Esophagus (tissue), 2 donors: ENCODE data around the gene RPS25. TPM values are rescaled to one million over a fixed set of nuclear protein-coding genes. Genes with fewer than 3 reads are reported as not detected.
"Not testable (repeated sequence)": the region's sequence is repeated elsewhere in the genome, so short reads cannot be mapped to it uniquely, and the experiment has no call there.

Experiments
- H3K27ac ChIP-seq, 2 donors: one replicate each; pipeline ENCODE4 v1.5.1; 2013; ENCODE audit warnings: low read depth in 2 of 2, mild to moderate bottlenecking in 2 of 2, inconsistent platforms in 1 of 2, low read length in 1 of 2, moderate library complexity in 1 of 2
- H3K27me3 ChIP-seq, 2 donors: one replicate each; pipeline ENCODE4 v1.6.1; 2013; ENCODE audit warnings: low read length in 2 of 2, control low read depth in 1 of 2, mild to moderate bottlenecking in 1 of 2; ENCODE audit not compliant: insufficient read depth in 2 of 2, control insufficient read depth in 1 of 2
- H3K36me3 ChIP-seq, 2 donors: one replicate each; pipeline ENCODE4 v1.6.1; 2013; ENCODE audit warnings: low read length in 1 of 2; ENCODE audit not compliant: control insufficient read depth in 2 of 2, insufficient read depth in 2 of 2
- H3K4me1 ChIP-seq, 2 donors: one replicate each; pipeline ENCODE4 v1.6.1; 2013; ENCODE audit warnings: low read length in 1 of 2; ENCODE audit not compliant: control insufficient read depth in 2 of 2, insufficient read depth in 2 of 2
- H3K4me3 ChIP-seq, 2 donors: one replicate each; pipeline ENCODE4 v1.5.1; 2013; ENCODE audit warnings: low read length in 2 of 2, mild to moderate bottlenecking in 2 of 2, low read depth in 1 of 2, moderate library complexity in 1 of 2
- H3K9me3 ChIP-seq, 2 donors: one replicate each; pipeline ENCODE4 v1.6.1; 2013; ENCODE audit warnings: mild to moderate bottlenecking in 2 of 2, low read depth in 1 of 2, low read length in 1 of 2, moderate library complexity in 1 of 2; ENCODE audit not compliant: control insufficient read depth in 2 of 2, insufficient read depth in 1 of 2
- WGBS, 2 donors: extraction: QIAGEN DNeasy Blood & Tissue Kit; methylation state at CpG; one replicate each; pipeline ENCODE4 v1.1.7; 2013; 5-methylcytosine and 5-hydroxymethylcytosine counted together
- polyA plus RNA-seq, 2 donors: library from polyadenylated mRNA; stranded (reverse); fragments of 200-250 nt; gene quantifications; one replicate each; pipeline ENCODE4 v1.2.3, GENCODE V29; 2013
- donor health status: healthy with polysubstance abuse.
- donor health status: Bipolar disorder and iron deficiency.

RPS25 gene
- polyA plus RNA-seq, 2 donors = 1,420 to 2,000 TPM

DNA sequence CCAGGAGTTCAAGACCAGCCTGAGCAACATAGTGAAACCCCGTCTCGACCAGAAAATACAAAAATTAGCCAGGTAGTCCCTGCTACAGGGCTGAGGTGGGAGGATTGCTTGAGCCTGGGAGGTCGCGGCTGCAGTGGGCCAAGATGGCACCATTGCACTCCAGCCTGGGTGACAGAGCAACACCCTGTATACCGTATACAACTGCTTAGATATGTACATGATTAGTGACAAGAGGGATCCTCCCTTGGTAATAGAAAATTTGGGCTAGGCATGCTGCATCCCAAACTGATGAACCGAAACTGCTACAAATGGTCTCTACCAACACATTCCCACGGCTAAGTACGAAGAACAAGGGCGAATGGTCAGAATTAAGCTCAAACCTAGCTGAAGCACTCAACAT, 24.8 kb upstream of the RPS25 start:
- Histone ChIP-seq H3K4me1 (no peaks in the 10 kb centered on the region), H3K9me3 (no peaks in the 10 kb centered on the region), H3K27ac (no peak overlapping the region), H3K27me3 (no peaks in the 10 kb centered on the region), H3K36me3 (peaks cover 17 to 26% of the 10 kb centered on the region in 2 donors), H3K4me3 (no peak overlapping the region)
- WGBS, 2 donors = 89 to 90% methylated on average over 9 of the region's 9 CpGs

DNA sequence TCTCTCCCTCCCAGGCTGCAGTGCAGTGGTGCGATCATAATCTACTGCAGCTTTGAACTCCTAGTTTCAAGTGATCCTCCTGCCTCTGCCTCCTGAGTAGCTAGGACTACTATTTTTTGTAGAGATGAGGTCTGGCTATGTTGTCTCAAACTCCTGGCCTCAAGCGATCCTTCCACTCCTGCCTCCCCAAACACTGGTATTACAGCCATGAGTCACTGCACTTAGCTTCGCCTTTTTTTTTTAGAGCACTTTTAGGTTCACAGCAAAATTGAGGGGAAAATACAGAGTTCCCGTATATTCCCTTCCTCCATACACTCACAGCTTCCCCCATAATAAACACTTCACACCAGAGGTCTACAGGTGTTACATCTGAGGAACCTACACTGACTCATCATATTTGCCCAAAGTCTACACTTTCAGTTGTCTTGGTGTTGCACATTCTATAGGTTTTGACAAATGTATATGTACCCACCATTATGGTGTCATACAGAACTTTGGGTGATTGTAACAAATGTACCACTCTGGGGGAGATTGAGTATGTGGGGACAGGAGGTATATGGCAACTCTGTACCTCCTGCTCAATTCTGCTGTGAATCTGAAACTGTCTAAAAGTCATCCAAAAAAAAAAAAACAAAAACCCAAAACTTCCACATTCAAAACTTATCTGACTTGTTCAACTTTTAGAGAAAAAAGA, 23.8 kb upstream of the RPS25 start:
- Histone ChIP-seq H3K27me3 (no peaks in the 10 kb centered on the region), H3K27ac (no peak overlapping the region), H3K4me3 (no peak overlapping the region), H3K4me1 (no peaks in the 10 kb centered on the region), H3K9me3 (no peaks in the 10 kb centered on the region), H3K36me3 (peaks cover 9 to 18% of the 10 kb centered on the region in 2 donors)
- 84 to 91% methylated on average over 4 of the region's 4 CpGs for WGBS, 2 donors

DNA sequence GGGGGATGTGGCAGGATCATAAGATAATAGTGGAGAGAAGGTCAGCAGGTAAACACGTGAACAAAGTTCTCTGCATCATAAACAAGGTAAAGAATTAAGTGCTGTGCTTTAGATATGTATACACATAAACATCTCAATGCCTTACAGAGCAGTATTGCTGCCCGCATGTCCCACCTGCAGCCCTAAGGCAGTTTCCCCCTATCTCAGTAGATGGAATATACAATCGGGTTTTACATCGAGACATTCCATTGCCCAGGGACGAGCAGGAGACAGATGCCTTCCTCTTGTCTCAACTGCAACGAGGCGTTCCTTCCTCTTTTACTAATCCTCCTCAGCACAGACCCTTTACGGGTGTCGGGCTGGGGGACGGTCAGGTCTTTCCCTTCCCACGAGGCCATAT, 21.3 kb upstream of the RPS25 start:
- H3K27ac ChIP-seq, H3K27me3 ChIP-seq, H3K4me3 ChIP-seq, H3K4me1 ChIP-seq, H3K9me3 ChIP-seq, H3K36me3 ChIP-seq: not testable (repeated sequence)
- 47 to 53% methylated on average over 9 to 11 of the region's 11 CpGs for WGBS, 2 donors

DNA sequence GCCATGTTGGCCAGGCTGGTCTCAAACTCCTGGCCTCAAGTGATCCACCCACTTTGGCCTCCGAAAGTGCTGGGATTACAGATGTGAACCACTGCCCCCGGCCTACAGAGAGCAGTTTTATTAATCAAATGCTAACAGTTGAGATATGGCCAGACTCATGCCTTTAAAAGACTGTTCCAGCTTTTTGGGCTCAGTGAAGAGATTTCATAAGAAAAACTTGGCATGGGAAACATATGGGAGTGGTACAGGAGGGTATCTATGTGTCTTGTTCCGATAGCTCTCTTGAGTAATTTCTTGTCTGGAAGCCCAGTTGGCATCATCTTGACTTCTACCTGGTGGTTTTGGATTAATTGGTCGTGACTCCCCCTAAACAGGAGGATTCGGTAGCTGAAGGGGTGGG, 20.7 kb upstream of the RPS25 start:
- H3K9me3 ChIP-seq = no peaks in the 10 kb centered on the region
- H3K36me3 ChIP-seq = no peaks in the 10 kb centered on the region
- H3K4me1 ChIP-seq = no peaks in the 10 kb centered on the region
- H3K4me3 ChIP-seq = no peak overlapping the region
- 74 to 84% methylated on average over 5 of the region's 5 CpGs for WGBS, 2 donors
- H3K27me3 ChIP-seq = no peaks in the 10 kb centered on the region
- no peak overlapping the region for H3K27ac ChIP-seq

DNA sequence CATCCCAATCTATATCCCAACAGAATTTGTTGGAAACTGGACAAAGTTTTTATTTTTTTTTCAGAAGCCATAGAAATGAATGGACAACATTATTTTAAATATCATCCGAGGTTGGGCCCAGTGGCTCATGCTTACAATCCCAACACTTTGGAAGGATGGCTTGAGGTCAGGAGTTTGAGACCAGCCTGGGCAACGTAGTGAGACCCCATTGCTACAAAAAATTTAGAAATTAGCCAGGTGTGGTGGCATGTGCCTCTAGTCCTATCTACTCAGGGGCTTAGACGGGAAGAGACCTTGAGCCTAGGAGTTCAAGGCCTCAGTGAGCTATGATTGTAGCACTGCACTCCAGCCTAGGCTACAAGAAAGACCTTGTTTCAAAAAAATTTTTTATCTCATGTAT, 16.7 kb upstream of the RPS25 start:
- Histone ChIP-seq H3K9me3 (no peaks in the 10 kb centered on the region), H3K36me3 (no peaks in the 10 kb centered on the region), H3K4me3 (no peak overlapping the region), H3K4me1 (peaks cover 0 to 3% of the 10 kb centered on the region in 2 donors), H3K27ac (no peak overlapping the region), H3K27me3 (no peaks in the 10 kb centered on the region)
- WGBS, 2 donors = 77 to 88% methylated on average over 3 of the region's 3 CpGs

DNA sequence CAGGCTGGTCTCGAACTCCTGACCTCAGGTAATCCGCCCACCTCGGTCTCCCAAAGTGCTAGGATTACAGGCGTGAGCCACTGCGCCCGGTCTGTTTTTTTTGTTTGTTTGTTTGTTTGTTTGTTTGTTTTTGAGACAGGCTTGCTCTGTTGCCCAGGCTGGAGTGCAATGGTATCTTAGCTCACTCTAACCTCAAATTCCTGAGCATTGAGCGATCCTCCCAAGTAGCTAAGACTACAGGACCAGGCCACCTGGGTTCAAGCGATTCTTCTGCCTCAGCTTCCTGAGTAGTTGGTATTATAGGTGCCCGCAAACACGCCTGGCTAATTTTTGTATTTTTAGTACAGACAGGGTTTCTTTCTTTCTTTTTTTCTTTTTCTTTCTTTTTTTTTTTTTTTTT, 15.3 kb upstream of the RPS25 start:
- H3K9me3 ChIP-seq, H3K27me3 ChIP-seq, H3K4me3 ChIP-seq, H3K27ac ChIP-seq, H3K36me3 ChIP-seq: not testable (repeated sequence)
- WGBS, 2 donors = 84 to 87% methylated on average over 10 of the region's 10 CpGs
- H3K4me1 ChIP-seq = peaks cover 4 to 14% of the 10 kb centered on the region in 2 donors

DNA sequence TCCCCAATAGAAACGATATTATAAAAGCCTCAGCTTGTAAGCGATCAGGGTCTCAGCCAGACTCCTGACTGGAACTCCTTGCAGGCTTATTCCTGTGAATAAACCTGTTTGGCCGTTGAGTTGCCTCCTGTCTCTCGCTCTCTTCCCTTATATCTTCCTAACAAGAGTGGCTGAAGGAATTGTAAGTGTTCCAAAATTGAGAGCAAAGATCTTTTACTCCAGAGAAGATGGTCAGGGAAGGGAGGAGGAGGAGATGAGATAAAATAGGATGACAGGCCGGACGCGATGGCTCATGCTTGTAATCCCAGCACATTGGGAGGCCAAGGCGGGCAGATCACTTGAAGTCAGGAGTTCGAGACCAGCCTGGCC, 13.8 kb upstream of the RPS25 start:
- peaks cover 4 to 14% of the 10 kb centered on the region in 2 donors for H3K4me1 ChIP-seq
- H3K27ac ChIP-seq = no peak overlapping the region
- H3K4me3 ChIP-seq = no peak overlapping the region
- 77 to 90% methylated on average over 9 of the region's 9 CpGs for WGBS, 2 donors
- H3K36me3 ChIP-seq = peaks cover 0 to 3% of the 10 kb centered on the region in 2 donors
- no peaks in the 10 kb centered on the region for H3K27me3 ChIP-seq
- H3K9me3 ChIP-seq = no peaks in the 10 kb centered on the region

DNA sequence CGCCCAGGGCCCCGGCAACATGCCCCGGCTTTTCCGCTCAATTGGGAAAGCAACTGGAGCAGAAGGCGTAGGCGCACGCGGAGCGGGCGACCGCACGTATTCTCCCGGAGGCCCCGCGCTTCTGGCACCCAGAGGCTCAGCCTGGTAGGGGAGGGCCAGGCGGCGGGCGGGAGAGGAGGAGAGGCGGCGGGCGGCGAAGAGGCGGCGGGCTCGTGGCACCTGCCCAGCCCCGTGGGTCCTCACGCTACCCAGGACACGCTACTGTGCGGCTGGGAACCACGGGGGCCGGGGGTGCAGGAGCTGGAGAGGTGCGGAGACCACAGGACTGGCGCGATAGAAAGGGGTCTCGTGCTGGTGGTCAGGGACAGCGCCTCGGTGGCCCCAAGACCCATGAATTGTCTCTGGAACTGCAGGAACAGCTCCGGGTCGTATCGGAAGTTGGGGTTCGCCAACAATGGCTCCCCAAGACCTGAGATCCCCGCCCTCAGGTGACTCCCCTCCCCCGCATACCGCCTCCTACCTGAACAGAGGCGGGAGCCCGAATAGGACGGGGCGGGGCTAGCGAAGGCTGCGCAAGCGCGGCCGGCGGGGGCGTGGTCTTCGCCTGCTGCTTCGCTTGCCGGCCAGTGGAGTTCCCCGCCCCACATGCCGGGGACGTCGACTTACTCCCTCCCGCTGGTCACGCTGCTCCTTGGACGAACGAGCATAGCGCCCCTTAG, 12.3 kb upstream of the RPS25 start, which contains the start of gene SLC37A4:
Gene SLC37A4 (minus strand): TSS at position 549 of the 719 bp plus-strand sequence.
- Histone ChIP-seq H3K4me1 (peaks cover 4 to 14% of the 10 kb centered on the region in 2 donors), H3K4me3 (peak within 1 kb of the TSS; percentile 57 to 82), H3K36me3 (peaks cover 3 to 7% of the 10 kb centered on the region in 2 donors), H3K27me3 (no peaks in the 10 kb centered on the region), H3K9me3 (no peaks in the 10 kb centered on the region), H3K27ac (peak within 1 kb of the TSS; percentile 79 to 92)
- WGBS, 2 donors = 0 to 1% methylated on average over 66 to 67 of the region's 67 CpGs

DNA sequence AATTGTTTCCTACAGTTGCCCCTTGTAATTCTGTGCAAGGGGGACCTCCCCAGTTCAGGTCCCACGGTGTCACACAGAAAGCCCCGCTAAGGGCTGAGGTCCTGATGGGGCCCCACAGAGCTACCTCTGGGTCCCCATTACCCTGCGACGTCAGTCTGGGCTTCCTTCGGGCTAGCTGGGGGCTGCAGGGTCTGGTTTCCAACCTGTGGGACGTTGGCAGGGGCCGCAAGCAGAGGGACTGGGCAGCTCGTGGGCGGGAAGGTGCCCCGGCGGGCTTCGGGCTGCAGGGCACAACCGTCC, 11.8 kb upstream of the RPS25 start:
- no peaks in the 10 kb centered on the region for H3K27me3 ChIP-seq
- H3K9me3 ChIP-seq = no peaks in the 10 kb centered on the region
- peak overlapping the region; percentile 57 to 82 for H3K4me3 ChIP-seq
- H3K36me3 ChIP-seq = peaks cover 5 to 7% of the 10 kb centered on the region in 2 donors
- H3K27ac ChIP-seq = peak overlapping the region; percentile 53 to 92
- WGBS, 2 donors = 3 to 6% methylated on average over 13 of the region's 13 CpGs
- peaks cover 4 to 14% of the 10 kb centered on the region in 2 donors for H3K4me1 ChIP-seq
